ENCODE results near the gene TACO1.

GRCh38 chr17:63578027-63578768, 22.5 kb upstream of the TACO1 start:
- TF ChIP-seq, protein P1, sequence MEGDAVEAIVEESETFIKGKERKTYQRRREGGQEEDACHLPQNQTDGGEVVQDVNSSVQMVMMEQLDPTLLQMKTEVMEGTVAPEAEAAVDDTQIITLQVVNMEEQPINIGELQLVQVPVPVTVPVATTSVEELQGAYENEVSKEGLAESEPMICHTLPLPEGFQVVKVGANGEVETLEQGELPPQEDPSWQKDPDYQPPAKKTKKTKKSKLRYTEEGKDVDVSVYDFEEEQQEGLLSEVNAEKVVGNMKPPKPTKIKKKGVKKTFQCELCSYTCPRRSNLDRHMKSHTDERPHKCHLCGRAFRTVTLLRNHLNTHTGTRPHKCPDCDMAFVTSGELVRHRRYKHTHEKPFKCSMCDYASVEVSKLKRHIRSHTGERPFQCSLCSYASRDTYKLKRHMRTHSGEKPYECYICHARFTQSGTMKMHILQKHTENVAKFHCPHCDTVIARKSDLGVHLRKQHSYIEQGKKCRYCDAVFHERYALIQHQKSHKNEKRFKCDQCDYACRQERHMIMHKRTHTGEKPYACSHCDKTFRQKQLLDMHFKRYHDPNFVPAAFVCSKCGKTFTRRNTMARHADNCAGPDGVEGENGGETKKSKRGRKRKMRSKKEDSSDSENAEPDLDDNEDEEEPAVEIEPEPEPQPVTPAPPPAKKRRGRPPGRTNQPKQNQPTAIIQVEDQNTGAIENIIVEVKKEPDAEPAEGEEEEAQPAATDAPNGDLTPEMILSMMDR (conservative IDR thresholded peaks at IDR 0.05 in 1 of 2, IDR thresholded peaks at IDR 0.05 in 1 of 2; ENCODE audit: low read depth in 1 of 2, low read length in 2 of 2): no peak
- no peak for TF ChIP-seq EZH2 (IDR thresholded peaks at IDR 0.05; ENCODE audit: low read length, missing control alignments)

Data from fibroblast of lung (primary cell).